ACC112 (cell line): ENCODE measurements around the gene RAD51D.
A peak's percentile ranks its signal among the peaks of the same experiment; 100 is the strongest.
"Not testable (repeated sequence)": the region's sequence is repeated elsewhere in the genome, so short reads cannot be mapped to it uniquely, and the experiment has no call there.

Experiments
- H2AFZ ChIP-seq: fragments of 200-600 bp; sonication (generic); one replicate; pipeline ENCODE4 v1.6.0; 2017; ENCODE audit warnings: antibody characterized with exemption, low read length; ENCODE audit not compliant: unreplicated experiment
- H3K27ac ChIP-seq: fragments of 200-600 bp; sonication (generic); 2 replicates; pipeline ENCODE4 v1.5.1; 2014; ENCODE audit warnings: low read depth, mild to moderate bottlenecking, antibody characterized with exemption, low read length, moderate library complexity
- H3K27me3 ChIP-seq: fragments of 200-600 bp; sonication (generic); 2 replicates; pipeline ENCODE4 v1.6.1; 2014; ENCODE audit warnings: mild to moderate bottlenecking, antibody characterized with exemption, low read length, moderate library complexity, mixed read lengths; ENCODE audit not compliant: insufficient read depth
- H3K36me3 ChIP-seq: fragments of 200-600 bp; sonication (generic); 2 replicates; pipeline ENCODE4 v1.6.1; 2016; ENCODE audit warnings: mild to moderate bottlenecking, antibody characterized with exemption, low read length, moderate library complexity, mixed read lengths; ENCODE audit not compliant: insufficient read depth
- H3K4me1 ChIP-seq: fragments of 200-600 bp; sonication (generic); one replicate; pipeline ENCODE4 v1.6.1; 2016; ENCODE audit warnings: low read length, mixed read lengths; ENCODE audit not compliant: insufficient read depth, unreplicated experiment, control insufficient read depth
- H3K4me3 ChIP-seq: fragments of 200-600 bp; sonication (generic); 2 replicates; pipeline ENCODE4 v1.5.1; 2014; ENCODE audit warnings: mild to moderate bottlenecking, low read depth, low read length
- H3K79me2 ChIP-seq: fragments of 200-600 bp; sonication (generic); one replicate; pipeline ENCODE4 v1.6.0; 2016; ENCODE audit warnings: low read length; ENCODE audit not compliant: control insufficient read depth, unreplicated experiment, insufficient read depth

Gene RAD51D

GRCh38 chr17:35121315-35121714 is 1.7 kb upstream of the RAD51D start, which contains the start of gene FNDC8:
Gene FNDC8 (plus strand): TSS chr17:35121615. CDS start chr17:35121694, 79 bp downstream.
- Histone ChIP-seq H2AFZ (no peak within 1 kb of the TSS), H3K79me2 (peaks cover 9% of the 10 kb centered on the region), H3K4me3 (no peak within 1 kb of the TSS), H3K4me1 (peaks cover 8% of the 10 kb centered on the region), H3K36me3 (peaks cover 5% of the 10 kb centered on the region; the same call in 1 of the 2 replicates), H3K27ac (no peak within 1 kb of the TSS), H3K27me3 (no peaks in the 10 kb centered on the region)

DNA sequence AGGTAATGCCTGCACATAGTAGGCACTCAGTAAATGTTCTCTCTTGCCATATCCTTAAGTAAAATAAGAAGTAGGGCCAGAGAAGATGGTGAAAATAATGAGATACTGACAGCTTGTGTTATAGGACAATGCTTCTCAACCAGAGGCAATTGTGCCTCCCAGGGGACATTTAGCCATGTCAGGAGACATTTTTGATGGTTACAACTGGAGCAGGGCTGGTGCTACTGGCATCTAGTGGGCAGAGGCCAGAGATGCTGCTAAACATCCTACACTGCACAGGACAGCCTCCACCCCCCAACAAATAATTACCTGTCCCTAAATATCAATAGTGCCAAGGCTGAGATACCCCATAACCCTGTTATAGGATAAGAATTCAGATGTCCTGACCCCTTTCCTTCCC is 1.7 kb downstream of the RAD51D start:
- Histone ChIP-seq H3K4me3 (peak overlapping the region; percentile 91), H3K4me1 (peaks cover 11% of the 10 kb centered on the region), H3K27ac (no peak overlapping the region)

DNA sequence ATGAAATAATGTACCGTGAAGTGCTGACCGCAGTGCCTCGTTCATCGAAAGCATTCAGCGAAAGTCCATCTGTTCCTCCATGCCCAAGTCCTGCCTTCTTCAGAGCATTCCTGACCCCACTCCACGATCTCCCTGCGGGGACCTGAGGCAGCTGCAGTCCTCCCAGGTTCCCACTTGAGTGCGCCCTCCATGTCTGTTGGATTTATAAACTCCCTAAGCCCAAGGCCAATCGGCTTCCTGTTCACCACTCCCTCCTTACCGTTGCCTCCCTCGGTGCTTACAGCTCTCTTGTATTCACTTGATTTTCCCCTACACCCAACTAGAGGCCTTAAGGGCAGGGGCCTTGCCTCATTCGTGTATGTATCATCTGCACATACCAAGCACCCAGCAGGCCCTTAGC is 2.8 kb downstream of the RAD51D start:
- Histone ChIP-seq H2AFZ (no peak overlapping the region), H3K36me3 (peaks cover 13% of the 10 kb centered on the region; the same call in 1 of the 2 replicates), H3K79me2 (peaks cover 21% of the 10 kb centered on the region), H3K4me1 (peaks cover 11% of the 10 kb centered on the region), H3K27me3 (no peaks in the 10 kb centered on the region), H3K4me3 (no peak overlapping the region), H3K27ac (no peak overlapping the region)

More for the DNA sequence above, 1.7 kb downstream of the RAD51D start:
- Histone ChIP-seq H2AFZ (no peak overlapping the region), H3K36me3 (peaks cover 13% of the 10 kb centered on the region; the same call in 1 of the 2 replicates), H3K79me2 (peaks cover 20% of the 10 kb centered on the region), H3K27me3 (no peaks in the 10 kb centered on the region)

GRCh38 chr17:35110791-35111190 is 8.9 kb downstream of the RAD51D start:
- H3K27me3 ChIP-seq, H3K4me1 ChIP-seq, H3K4me3 ChIP-seq, H2AFZ ChIP-seq, H3K27ac ChIP-seq: not testable (repeated sequence)
- Histone ChIP-seq H3K36me3 (peaks cover 12% of the 10 kb centered on the region; the same call in 1 of the 2 replicates), H3K79me2 (peaks cover 12% of the 10 kb centered on the region)

DNA sequence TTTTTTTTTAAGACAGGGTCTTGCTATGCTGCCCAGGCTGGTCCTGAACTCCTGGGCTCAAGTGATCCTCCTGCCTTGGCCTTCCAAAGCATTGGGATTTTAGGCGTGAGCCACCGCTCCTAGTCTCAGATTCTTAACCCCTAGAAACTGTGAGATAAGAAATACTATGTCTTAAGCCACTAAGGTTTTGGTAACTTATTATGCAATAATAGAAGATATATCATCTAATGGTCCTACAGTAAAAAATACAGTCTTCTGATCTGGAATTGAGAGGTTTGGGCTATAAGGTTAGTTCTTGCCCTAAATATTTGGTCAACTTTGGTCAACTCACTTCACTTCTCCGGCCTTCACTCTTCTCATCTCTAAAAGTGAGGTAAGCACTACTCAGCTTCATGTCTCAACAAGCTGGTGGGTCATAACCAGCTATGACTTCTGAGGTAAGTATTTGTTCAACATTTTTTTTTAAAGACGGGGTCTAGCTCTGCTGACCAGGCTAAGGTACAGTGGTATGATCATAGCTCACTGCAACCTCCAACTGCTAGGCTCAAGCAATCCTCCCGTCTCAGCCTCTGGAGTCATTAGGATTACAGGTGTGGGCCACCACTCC is 14.7 kb downstream of the RAD51D start:
- Histone ChIP-seq H3K79me2 (no peaks in the 10 kb centered on the region), H3K36me3 (peaks cover 4% of the 10 kb centered on the region; the same call in 1 of the 2 replicates), H3K27me3 (no peaks in the 10 kb centered on the region), H3K27ac (no peak overlapping the region), H3K4me3 (no peak overlapping the region), H2AFZ (no peak overlapping the region), H3K4me1 (no peaks in the 10 kb centered on the region)

- H3K36me3 ChIP-seq = peaks cover 8% of the 10 kb centered on the region
Measured at GRCh38 chr17:35103271-35103670, 16.4 kb downstream of the RAD51D start.

DNA sequence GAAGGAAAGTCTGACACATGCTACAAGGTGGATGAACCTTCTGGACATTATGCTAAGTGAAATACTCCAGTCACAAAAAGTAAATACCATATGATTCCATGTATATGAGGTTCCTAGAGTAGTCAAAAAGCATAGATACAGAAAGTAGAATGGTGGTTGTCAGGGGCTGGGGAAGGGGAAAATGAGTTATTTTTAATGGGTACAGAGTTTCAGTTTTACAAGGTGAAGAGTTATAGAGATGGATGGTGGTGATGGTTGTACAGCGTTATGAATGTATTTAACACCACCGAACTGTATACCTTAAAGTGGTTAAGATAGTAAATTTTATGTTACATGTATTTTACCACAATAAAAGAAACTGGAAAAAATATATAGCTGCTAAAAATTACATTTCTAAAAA is 17.9 kb downstream of the RAD51D start:
- no peaks in the 10 kb centered on the region for H3K27me3 ChIP-seq
- H3K79me2 ChIP-seq = no peaks in the 10 kb centered on the region
- H2AFZ ChIP-seq = no peak overlapping the region
- H3K27ac ChIP-seq = no peak overlapping the region
- no peaks in the 10 kb centered on the region for H3K4me1 ChIP-seq
- H3K4me3 ChIP-seq = no peak overlapping the region
- peaks cover 8% of the 10 kb centered on the region for H3K36me3 ChIP-seq

More at GRCh38 chr17:35103271-35103670, 16.4 kb downstream of the RAD51D start:
- Histone ChIP-seq H3K4me1 (no peaks in the 10 kb centered on the region), H3K79me2 (no peaks in the 10 kb centered on the region), H3K27ac (no peak overlapping the region), H3K27me3 (no peaks in the 10 kb centered on the region), H3K4me3 (no peak overlapping the region), H2AFZ (no peak overlapping the region)

GRCh38 chr17:35101036-35101435 is 18.6 kb downstream of the RAD51D start:
- H3K27ac ChIP-seq = no peak overlapping the region
- no peaks in the 10 kb centered on the region for H3K79me2 ChIP-seq
- no peaks in the 10 kb centered on the region for H3K4me1 ChIP-seq
- H2AFZ ChIP-seq = no peak overlapping the region
- H3K4me3 ChIP-seq = no peak overlapping the region
- peaks cover 6% of the 10 kb centered on the region for H3K36me3 ChIP-seq
- no peaks in the 10 kb centered on the region for H3K27me3 ChIP-seq

DNA sequence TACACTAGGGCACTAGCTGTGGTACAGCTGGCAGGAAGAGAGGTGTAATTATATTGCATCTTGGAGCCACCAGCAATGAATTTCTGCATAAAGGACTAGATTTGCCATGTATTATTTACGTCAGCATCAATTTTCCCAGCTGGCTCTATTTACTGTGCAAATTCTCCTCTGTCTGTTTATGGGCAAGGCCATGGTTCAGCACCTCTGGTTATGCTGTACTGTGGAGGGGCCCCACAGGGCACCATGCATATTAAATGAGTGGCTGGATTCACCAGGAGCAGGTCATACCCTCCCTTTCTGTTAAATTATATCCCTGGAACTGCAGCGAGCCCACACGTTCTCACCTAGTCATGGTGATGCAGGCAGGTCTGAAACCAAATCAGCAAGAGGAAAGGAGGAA is 19.8 kb downstream of the RAD51D start:
- no peak overlapping the region for H3K4me3 ChIP-seq
- H3K27me3 ChIP-seq = no peaks in the 10 kb centered on the region
- no peaks in the 10 kb centered on the region for H3K79me2 ChIP-seq
- H2AFZ ChIP-seq = no peak overlapping the region
- H3K27ac ChIP-seq = no peak overlapping the region
- peaks cover under 1% of the 10 kb centered on the region for H3K4me1 ChIP-seq
- peaks cover 3% of the 10 kb centered on the region; the same call in 1 of the 2 replicates for H3K36me3 ChIP-seq

DNA sequence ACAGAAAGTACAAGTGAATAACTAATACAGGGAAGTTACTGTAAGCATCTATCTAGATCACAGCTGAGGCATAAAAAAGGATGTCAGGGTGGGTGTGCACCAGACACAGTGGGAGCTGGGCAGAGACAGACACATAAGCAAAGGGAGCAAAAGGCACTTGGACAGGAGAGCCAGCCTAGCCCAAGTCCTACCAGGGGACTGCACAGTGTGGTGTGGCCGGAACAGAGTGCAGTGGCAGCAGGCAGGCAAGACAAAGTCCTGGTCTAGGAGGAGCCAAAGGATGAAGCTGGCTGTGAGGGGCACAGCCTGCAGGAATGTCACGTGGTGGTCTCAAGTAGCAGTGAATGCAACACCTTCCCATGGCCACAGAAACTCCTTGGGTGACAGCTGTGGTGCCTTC is 21.9 kb downstream of the RAD51D start:
- Histone ChIP-seq H2AFZ (no peak overlapping the region), H3K27ac (no peak overlapping the region), H3K4me3 (no peak overlapping the region), H3K79me2 (no peaks in the 10 kb centered on the region), H3K36me3 (peaks cover 3% of the 10 kb centered on the region; the same call in 1 of the 2 replicates), H3K27me3 (no peaks in the 10 kb centered on the region), H3K4me1 (peaks cover 6% of the 10 kb centered on the region)

- Histone ChIP-seq H3K36me3 (peaks cover 3% of the 10 kb centered on the region; the same call in 1 of the 2 replicates), H3K27ac (no peak overlapping the region), H3K27me3 (no peaks in the 10 kb centered on the region), H3K4me1 (peaks cover 6% of the 10 kb centered on the region), H3K79me2 (no peaks in the 10 kb centered on the region), H2AFZ (no peak overlapping the region), H3K4me3 (no peak overlapping the region)
Measured at GRCh38 chr17:35095741-35096140, 23.9 kb downstream of the RAD51D start.
